ENCODE results near the gene SEMA6B.
A peak's percentile ranks its signal among the peaks of the same experiment; 100 is the strongest.

GRCh38 chr19:4524808-4525562 lies 34.5 kb downstream of the SEMA6B start:
- no peak for TF ChIP-seq SIN3A (IDR thresholded peaks at IDR 0.05; ENCODE audit: borderline replicate concordance, low read depth, low read length)
- TF ChIP-seq, protein P1, sequence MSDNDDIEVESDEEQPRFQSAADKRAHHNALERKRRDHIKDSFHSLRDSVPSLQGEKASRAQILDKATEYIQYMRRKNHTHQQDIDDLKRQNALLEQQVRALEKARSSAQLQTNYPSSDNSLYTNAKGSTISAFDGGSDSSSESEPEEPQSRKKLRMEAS (IDR thresholded peaks at IDR 0.05; ENCODE audit: low read depth), result no peak
- TF ChIP-seq EZH2phosphoT487 (IDR thresholded peaks at IDR 0.05; ENCODE audit: borderline replicate concordance, low read depth), result no peak
- TF ChIP-seq, protein P2, sequence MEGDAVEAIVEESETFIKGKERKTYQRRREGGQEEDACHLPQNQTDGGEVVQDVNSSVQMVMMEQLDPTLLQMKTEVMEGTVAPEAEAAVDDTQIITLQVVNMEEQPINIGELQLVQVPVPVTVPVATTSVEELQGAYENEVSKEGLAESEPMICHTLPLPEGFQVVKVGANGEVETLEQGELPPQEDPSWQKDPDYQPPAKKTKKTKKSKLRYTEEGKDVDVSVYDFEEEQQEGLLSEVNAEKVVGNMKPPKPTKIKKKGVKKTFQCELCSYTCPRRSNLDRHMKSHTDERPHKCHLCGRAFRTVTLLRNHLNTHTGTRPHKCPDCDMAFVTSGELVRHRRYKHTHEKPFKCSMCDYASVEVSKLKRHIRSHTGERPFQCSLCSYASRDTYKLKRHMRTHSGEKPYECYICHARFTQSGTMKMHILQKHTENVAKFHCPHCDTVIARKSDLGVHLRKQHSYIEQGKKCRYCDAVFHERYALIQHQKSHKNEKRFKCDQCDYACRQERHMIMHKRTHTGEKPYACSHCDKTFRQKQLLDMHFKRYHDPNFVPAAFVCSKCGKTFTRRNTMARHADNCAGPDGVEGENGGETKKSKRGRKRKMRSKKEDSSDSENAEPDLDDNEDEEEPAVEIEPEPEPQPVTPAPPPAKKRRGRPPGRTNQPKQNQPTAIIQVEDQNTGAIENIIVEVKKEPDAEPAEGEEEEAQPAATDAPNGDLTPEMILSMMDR (IDR thresholded peaks at IDR 0.05), result peak; percentile 67
- TF ChIP-seq RFX5 (IDR thresholded peaks at IDR 0.05; ENCODE audit: low read length), result no peak
- TF ChIP-seq POLR2AphosphoS5 (IDR thresholded peaks at IDR 0.05; ENCODE audit: low read depth, low read length), result no peak
- no peak for TF ChIP-seq FOXM1 (IDR thresholded peaks at IDR 0.05; ENCODE audit: low read depth)
- TF ChIP-seq EP300 (IDR thresholded peaks at IDR 0.05; ENCODE audit: borderline replicate concordance in 1 of 2, low read depth in 1 of 2, low read length in 1 of 2), result no peak
- no peak for TF ChIP-seq IRF3 (IDR thresholded peaks at IDR 0.05; ENCODE audit: low read depth, low read length)
- peak; percentile 35; the same call in 1 of the 2 replicates for TF ChIP-seq RCOR1 (IDR thresholded peaks at IDR 0.05; ENCODE audit: low read length)
